Endodermal cell (in vitro differentiated cells): ENCODE data around the gene GNA12. TPM values are rescaled to one million over a fixed set of nuclear protein-coding genes. Genes with fewer than 3 reads are reported as not detected.

ENCODE experiments used
- DNase-seq: peaks from one replicate; pipeline ENCODE4 v3.0.0-alpha.2; 2017
- H3K27ac ChIP-seq: 2 replicates; pipeline ENCODE4 v1.5.1; 2013; ENCODE audit warnings: mild to moderate bottlenecking, low read depth, low read length, moderate library complexity
- H3K27me3 ChIP-seq: 2 replicates; pipeline ENCODE4 v1.6.1; 2013; ENCODE audit warnings: mild to moderate bottlenecking, low read length, moderate library complexity; ENCODE audit not compliant: insufficient read depth, control insufficient read depth, poor library complexity, severe bottlenecking
- H3K36me3 ChIP-seq: 2 replicates; pipeline ENCODE4 v1.7.0; 2013; ENCODE audit warnings: mild to moderate bottlenecking, low read length, moderate library complexity; ENCODE audit not compliant: control insufficient read depth, insufficient read depth
- H3K4me1 ChIP-seq: one replicate; pipeline ENCODE4 v1.7.0; 2013; ENCODE audit warnings: low read length; ENCODE audit not compliant: control insufficient read depth, insufficient read depth
- H3K4me3 ChIP-seq: 2 replicates; pipeline ENCODE4 v1.5.1; 2013; ENCODE audit warnings: mild to moderate bottlenecking, low read length, moderate library complexity
- H3K9ac ChIP-seq: 2 replicates; pipeline ENCODE4 v1.6.1; 2013; ENCODE audit warnings: mild to moderate bottlenecking, low read length, moderate library complexity; ENCODE audit not compliant: poor library complexity, severe bottlenecking; ENCODE audit errors: extremely low read depth
- H3K9me3 ChIP-seq: 2 replicates; pipeline ENCODE4 v1.6.1; 2013; ENCODE audit warnings: mild to moderate bottlenecking, low read length, moderate library complexity; ENCODE audit not compliant: control insufficient read depth
- H3K27ac Mint-ChIP-seq: 2 replicates; pipeline ENCODE4 v1.8.0; 2020; ENCODE audit warnings: mixed read lengths
- H3K27me3 Mint-ChIP-seq: 2 replicates; pipeline ENCODE4 v1.8.0; 2021; ENCODE audit warnings: mild to moderate bottlenecking, mixed read lengths; ENCODE audit not compliant: insufficient read depth
- H3K36me3 Mint-ChIP-seq: 2 replicates; pipeline ENCODE4 v1.8.0; 2020; ENCODE audit warnings: low read depth, mixed read lengths
- H3K4me1 Mint-ChIP-seq: 2 replicates; pipeline ENCODE4 v1.8.0; 2020; ENCODE audit warnings: mixed read lengths
- H3K4me3 Mint-ChIP-seq: 2 replicates; pipeline ENCODE4 v1.8.0; 2020; ENCODE audit warnings: mild to moderate bottlenecking, moderate library complexity, mixed read lengths
- H3K9me3 Mint-ChIP-seq: 2 replicates; pipeline ENCODE4 v1.8.0; 2020; ENCODE audit warnings: mild to moderate bottlenecking, mixed read lengths
- WGBS, 2 experiments: methylation state at CpG; one replicate each; pipeline versions ENCODE4 v1.1.5 to v1.1.7; 2013; ENCODE audit warnings: missing lambda C conversion rate in 2 of 2, mixed read lengths in 1 of 2; ENCODE audit not compliant: insufficient coverage in 1 of 2, insufficient read length in 1 of 2; 5-methylcytosine and 5-hydroxymethylcytosine counted together
- total RNA-seq, 2 donors: library from RNA; stranded (reverse); fragmentation: NEBNext Ultra II Directional in 1 of 2; extraction: Animal tissue kit (Norgen Biotek cat#: 25700) in 1 of 2; gene quantifications; 2 replicates in 1 of 2; 3 replicates in 1 of 2; pipeline ENCODE4 v1.2.1, GENCODE V29; 2021
- TF ChIP-seq, protein P1 (sequence below): fragments of 200-600 bp; sonication (generic); conservative IDR thresholded peaks from 2 replicates; pipeline ENCODE4 v1.5.0; 2021; ENCODE audit warnings: antibody characterized with exemption, mild to moderate bottlenecking

The GNA12 gene
- total RNA-seq, 2 donors from 2014 or later: 55.0 to 64.7 TPM

DNA sequence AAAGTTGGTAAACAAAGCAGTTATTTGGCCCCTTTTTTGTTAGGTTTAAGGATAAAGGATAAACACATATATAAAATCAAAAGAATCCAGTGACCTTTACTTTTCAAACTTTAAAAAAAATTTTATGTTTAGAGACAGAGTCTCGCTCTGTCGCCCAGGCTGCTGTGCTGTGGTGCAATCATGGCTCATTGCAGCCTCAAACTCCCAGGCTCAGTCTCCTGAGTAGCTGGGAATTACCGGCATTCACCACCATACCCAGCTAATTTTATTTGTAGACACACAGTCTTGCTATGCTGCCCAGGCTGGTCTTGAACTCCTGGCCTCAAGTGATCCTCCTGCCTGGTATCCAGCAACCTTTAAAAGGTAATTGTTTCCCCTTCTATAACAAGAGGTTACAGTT lies 31.3 kb downstream of the GNA12 start:
- peaks cover 26% of the 10 kb centered on the region for H3K4me1 Mint-ChIP-seq
- TF ChIP-seq, protein P1, sequence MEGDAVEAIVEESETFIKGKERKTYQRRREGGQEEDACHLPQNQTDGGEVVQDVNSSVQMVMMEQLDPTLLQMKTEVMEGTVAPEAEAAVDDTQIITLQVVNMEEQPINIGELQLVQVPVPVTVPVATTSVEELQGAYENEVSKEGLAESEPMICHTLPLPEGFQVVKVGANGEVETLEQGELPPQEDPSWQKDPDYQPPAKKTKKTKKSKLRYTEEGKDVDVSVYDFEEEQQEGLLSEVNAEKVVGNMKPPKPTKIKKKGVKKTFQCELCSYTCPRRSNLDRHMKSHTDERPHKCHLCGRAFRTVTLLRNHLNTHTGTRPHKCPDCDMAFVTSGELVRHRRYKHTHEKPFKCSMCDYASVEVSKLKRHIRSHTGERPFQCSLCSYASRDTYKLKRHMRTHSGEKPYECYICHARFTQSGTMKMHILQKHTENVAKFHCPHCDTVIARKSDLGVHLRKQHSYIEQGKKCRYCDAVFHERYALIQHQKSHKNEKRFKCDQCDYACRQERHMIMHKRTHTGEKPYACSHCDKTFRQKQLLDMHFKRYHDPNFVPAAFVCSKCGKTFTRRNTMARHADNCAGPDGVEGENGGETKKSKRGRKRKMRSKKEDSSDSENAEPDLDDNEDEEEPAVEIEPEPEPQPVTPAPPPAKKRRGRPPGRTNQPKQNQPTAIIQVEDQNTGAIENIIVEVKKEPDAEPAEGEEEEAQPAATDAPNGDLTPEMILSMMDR: no peak

DNA sequence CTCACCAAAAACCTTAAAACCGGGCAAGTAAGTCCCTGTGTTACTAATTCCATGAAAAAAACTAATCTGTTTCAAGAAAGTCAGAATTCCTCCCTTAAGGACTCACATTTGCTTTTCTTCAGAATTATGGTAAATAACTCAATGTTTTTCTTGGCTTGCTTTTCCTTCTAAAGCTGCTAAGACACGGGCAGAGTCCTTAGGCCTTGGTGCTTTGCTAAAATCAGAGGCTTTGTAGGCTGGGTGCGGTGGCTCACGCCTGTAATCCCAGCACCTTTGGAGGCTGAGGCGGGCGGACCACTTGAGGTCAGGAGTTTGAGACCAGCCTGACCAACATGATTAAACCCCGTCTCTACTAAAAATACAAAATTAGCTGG lies 32.0 kb downstream of the GNA12 start:
- TF ChIP-seq, protein P1: no peak
- no peaks in the 10 kb centered on the region for H3K27me3 Mint-ChIP-seq
- Histone ChIP-seq H3K36me3 (peaks cover 13% of the 10 kb centered on the region), H3K9me3 (no peaks in the 10 kb centered on the region), H3K4me1 (no peaks in the 10 kb centered on the region), H3K4me3 (no peak overlapping the region), H3K27me3 (no peaks in the 10 kb centered on the region), H3K27ac (no peak overlapping the region), H3K9ac (no peak overlapping the region)
- no peaks in the 10 kb centered on the region for H3K9me3 Mint-ChIP-seq
- H3K4me1 Mint-ChIP-seq: peaks cover 26% of the 10 kb centered on the region
- WGBS, 2 experiments: 93 to 97% methylated on average over 6 to 7 of the region's 7 CpGs
- peaks cover 19% of the 10 kb centered on the region for H3K36me3 Mint-ChIP-seq
- H3K4me3 Mint-ChIP-seq: no peak overlapping the region
- DNase-seq: no peak
- H3K27ac Mint-ChIP-seq: peak overlapping the region; percentile 41

More for the DNA sequence above, 31.3 kb downstream of the GNA12 start:
- peaks cover 13% of the 10 kb centered on the region for H3K36me3 ChIP-seq
- no peak overlapping the region for H3K4me3 ChIP-seq
- Mint-ChIP-seq H3K36me3 (peaks cover 19% of the 10 kb centered on the region), H3K27me3 (no peaks in the 10 kb centered on the region), H3K27ac (no peak overlapping the region), H3K4me3 (no peak overlapping the region), H3K9me3 (no peaks in the 10 kb centered on the region)
- H3K9ac ChIP-seq: no peak overlapping the region
- DNase-seq: peak; percentile 6
- no peaks in the 10 kb centered on the region for H3K27me3 ChIP-seq
- H3K4me1 ChIP-seq: no peaks in the 10 kb centered on the region
- H3K27ac ChIP-seq: no peak overlapping the region
- 93 to 95% methylated on average over 3 of the region's 3 CpGs for WGBS, 2 experiments
- H3K9me3 ChIP-seq: no peaks in the 10 kb centered on the region

DNA sequence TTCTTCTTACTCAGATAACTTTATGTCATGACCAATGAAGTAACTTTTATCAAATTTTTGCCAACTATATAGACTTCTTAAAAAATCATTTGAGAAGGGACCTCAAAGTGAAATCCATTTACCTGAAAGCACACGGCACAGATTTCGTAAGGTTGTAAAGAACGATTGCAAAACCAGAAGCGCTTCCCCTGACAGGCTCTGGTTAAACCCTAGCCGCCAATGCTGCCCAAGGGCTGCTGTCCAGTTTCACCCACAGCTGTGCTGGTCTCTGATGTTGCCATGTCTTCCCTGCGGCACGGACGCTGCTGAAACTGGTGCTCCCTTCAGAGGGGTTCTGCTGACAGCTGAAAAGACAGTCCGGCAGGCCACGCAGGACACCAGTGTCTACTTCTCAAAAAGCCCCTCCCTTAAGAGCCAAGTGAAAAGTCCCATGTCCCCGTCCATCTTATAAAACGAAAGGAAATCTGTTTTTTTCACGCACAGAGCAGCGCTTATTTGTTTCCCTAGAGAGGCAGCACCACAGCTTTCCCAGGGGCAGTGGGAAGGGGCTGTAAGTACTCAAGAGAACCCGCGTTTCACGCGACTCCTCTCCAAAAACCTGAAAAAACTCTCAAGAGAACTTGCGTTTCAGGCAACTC lies 32.5 kb downstream of the GNA12 start:
- TF ChIP-seq, protein P1: no peak
- no peak overlapping the region for H3K4me3 Mint-ChIP-seq
- peaks cover 26% of the 10 kb centered on the region for H3K4me1 Mint-ChIP-seq
- no peaks in the 10 kb centered on the region for H3K9me3 Mint-ChIP-seq
- peaks cover 13% of the 10 kb centered on the region for H3K36me3 ChIP-seq
- no peak overlapping the region for H3K9ac ChIP-seq
- 94 to 98% methylated on average over 15 to 19 of the region's 19 CpGs for WGBS, 2 experiments
- peak; percentile 39 for DNase-seq
- H3K4me3 ChIP-seq: no peak overlapping the region
- H3K9me3 ChIP-seq: no peaks in the 10 kb centered on the region
- peaks cover 19% of the 10 kb centered on the region for H3K36me3 Mint-ChIP-seq
- no peaks in the 10 kb centered on the region for H3K27me3 ChIP-seq
- peak overlapping the region; percentile 41 for H3K27ac Mint-ChIP-seq
- H3K4me1 ChIP-seq: no peaks in the 10 kb centered on the region
- H3K27me3 Mint-ChIP-seq: no peaks in the 10 kb centered on the region
- H3K27ac ChIP-seq: no peak overlapping the region
